GM12872 (cell line): ENCODE data around the gene ATP8A1.

ENCODE experiments used
- TF ChIP-seq, protein P1 (sequence below): IDR thresholded peaks from 3 replicates; pipeline ENCODE4 v1.5.1; 2011; ENCODE audit warnings: low read depth, mild to moderate bottlenecking, low read length, moderate library complexity; ENCODE audit not compliant: insufficient read depth

The ATP8A1 gene

DNA sequence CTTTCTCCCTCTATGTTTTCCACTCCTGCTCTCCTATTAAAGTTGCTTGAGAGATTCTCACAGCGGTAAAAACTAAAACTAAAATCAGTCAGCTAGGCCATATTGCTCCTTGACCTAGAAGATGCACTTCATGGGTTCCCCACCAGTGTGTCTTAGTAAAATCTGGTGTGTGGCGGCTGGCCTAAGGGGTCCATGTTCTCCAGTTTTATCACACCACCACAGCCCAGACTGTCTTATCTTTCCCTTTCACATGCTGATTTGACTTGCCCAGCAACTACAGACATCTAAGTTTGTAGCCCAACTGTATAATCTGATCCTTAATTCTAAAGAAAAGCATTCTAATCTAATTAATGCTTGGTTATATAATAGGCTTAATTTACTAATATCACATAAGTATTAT lies 68.0 kb downstream of the ATP8A1 start:
- TF ChIP-seq, protein P1, sequence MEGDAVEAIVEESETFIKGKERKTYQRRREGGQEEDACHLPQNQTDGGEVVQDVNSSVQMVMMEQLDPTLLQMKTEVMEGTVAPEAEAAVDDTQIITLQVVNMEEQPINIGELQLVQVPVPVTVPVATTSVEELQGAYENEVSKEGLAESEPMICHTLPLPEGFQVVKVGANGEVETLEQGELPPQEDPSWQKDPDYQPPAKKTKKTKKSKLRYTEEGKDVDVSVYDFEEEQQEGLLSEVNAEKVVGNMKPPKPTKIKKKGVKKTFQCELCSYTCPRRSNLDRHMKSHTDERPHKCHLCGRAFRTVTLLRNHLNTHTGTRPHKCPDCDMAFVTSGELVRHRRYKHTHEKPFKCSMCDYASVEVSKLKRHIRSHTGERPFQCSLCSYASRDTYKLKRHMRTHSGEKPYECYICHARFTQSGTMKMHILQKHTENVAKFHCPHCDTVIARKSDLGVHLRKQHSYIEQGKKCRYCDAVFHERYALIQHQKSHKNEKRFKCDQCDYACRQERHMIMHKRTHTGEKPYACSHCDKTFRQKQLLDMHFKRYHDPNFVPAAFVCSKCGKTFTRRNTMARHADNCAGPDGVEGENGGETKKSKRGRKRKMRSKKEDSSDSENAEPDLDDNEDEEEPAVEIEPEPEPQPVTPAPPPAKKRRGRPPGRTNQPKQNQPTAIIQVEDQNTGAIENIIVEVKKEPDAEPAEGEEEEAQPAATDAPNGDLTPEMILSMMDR, result no peak

DNA sequence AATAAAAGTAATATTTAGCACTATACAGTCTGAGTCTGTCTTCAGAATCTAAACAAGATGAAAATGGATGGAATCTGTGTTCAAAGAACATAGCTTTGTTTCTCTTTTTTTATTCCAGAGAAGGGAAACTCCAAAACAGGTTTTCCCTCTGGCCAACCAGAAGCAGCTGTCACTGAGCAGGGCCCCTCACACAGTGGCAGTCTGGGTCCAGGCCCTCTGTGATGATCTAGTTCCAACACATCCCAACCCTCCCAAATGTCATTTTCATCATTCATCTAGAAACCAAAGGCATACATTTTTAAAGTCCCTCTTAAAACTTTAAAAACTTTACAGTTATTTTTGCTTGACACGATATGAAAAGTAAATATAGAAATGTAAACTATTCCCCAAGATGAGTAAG lies 70.1 kb downstream of the ATP8A1 start:
- TF ChIP-seq, protein P1, result no peak

DNA sequence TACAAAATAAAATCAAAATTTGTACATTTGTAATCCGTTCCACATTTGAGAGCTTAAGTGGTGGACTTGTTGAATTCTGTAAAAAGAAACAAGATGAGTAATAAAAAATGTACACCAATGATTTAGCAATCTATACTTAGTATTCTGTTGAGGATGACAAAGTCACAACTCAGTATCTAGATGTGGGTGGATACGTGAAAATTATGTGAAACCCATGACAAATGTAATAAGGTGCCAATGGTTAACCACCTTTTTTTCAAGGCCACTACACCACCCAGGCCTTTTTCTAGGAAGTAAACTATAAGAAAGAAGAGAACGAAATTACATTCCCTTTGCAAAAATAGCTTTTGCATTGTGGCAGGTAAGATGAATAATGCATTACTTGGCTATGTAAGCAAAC lies 77.0 kb downstream of the ATP8A1 start:
- TF ChIP-seq, protein P1, result no peak

DNA sequence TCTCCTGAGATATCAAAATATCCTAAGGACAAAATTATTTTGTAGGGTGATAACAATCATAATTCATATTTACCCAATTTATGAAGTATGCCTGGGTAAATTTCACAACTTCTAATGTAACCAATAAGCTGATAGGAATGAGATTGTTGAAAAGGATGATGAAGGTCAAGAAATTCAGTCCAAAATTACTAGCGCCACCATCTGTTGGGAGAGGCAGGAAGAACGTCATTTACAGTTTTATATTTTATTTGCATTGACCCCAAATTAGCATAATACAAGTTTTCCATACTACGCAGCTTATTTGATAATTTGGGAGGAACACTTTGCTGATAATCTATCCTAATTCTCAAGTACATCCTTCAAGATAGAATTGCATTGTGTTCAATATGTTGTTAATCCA lies 78.7 kb downstream of the ATP8A1 start:
- TF ChIP-seq, protein P1, result no peak

DNA sequence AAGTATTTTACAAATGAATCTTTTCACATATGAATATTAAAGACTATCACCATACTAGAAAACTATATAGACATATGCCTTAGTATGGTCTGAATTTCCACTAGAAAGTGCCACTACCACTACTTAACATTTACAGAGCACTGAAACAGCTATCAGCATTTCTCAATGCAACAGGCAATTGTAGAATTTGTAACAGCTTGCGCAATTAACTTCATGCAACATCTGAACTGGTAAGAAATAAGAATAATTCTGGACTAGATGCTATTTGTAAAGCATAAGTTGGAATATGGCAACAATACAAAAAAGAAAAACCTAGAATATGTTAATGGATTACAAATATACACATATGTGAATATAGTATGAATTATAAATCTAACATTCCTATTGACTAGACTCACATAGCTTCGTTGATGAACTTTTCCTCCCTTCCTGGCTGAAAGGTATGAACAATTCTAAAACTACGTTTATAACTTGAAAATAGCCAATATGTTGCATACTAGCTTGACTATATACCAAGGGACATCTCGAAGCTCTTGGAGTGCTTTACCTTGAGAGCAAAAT lies 82.0 kb downstream of the ATP8A1 start:
- TF ChIP-seq, protein P1, result no peak

DNA sequence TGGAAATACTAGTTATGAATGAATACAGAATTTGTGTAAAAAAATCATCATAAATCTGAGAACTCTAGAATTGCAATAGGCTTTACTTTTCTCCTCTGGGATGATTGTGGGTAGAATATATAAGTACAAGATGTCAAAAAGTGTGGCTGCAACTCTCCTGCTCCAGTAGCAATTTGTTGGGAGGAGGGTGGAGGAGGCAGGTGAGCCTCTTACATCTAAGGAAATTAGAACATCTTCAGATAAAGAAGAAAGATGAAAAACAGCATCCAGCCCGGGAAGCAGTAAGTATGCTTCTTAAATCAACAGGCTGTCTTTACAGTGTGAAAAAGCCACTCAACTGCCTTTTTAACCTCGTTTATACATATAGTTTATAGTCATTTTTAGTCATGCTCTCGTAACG lies 83.7 kb downstream of the ATP8A1 start:
- TF ChIP-seq, protein P1, result no peak

DNA sequence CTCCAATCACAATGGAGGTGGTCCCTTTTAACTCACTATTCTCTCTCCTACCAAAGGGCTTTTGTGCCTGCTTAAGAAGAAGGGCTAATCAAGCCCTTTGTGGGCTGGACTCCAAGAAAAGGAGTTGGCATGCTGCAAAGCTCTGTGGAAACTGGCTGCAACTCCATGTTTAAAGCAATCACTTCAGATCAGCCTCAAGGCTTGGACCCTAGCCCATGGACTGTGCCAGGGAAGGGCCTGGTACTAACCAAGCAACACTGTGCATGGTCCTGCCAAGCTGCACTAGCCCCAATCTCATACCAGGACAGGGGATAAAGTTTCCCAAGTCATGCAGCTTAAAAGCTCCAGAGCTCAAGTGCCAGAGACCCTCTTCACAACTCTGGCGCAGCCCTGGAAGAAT lies 86.7 kb downstream of the ATP8A1 start:
- TF ChIP-seq, protein P1, result no peak
